Osteocyte (in vitro differentiated cells): ENCODE results near the gene HRC. TPM values are rescaled to one million over a fixed set of nuclear protein-coding genes. Genes with fewer than 3 reads are reported as not detected.
"Not testable (repeated sequence)": the region's sequence is repeated elsewhere in the genome, so short reads cannot be mapped to it uniquely, and the experiment has no call there.

Experiments used
- DNase-seq: peaks from one replicate; pipeline ENCODE4 v3.0.0; 2021; ENCODE audit warnings: mixed read lengths; ENCODE audit not compliant: unreplicated experiment; ENCODE audit errors: extremely low spot score
- H3K27ac Mint-ChIP-seq: one replicate; pipeline ENCODE4 v1.8.0; 2021; ENCODE audit warnings: mild to moderate bottlenecking, mixed read lengths; ENCODE audit not compliant: unreplicated experiment
- H3K27me3 Mint-ChIP-seq: one replicate; pipeline ENCODE4 v1.8.0; 2021; ENCODE audit warnings: mixed read lengths; ENCODE audit not compliant: unreplicated experiment
- H3K36me3 Mint-ChIP-seq: one replicate; pipeline ENCODE4 v1.8.0; 2021; ENCODE audit warnings: mixed read lengths; ENCODE audit not compliant: unreplicated experiment
- H3K4me1 Mint-ChIP-seq: one replicate; pipeline ENCODE4 v1.8.0; 2021; ENCODE audit warnings: mixed read lengths; ENCODE audit not compliant: unreplicated experiment
- H3K4me3 Mint-ChIP-seq: one replicate; pipeline ENCODE4 v1.8.0; 2021; ENCODE audit warnings: mild to moderate bottlenecking, moderate library complexity, mixed read lengths; ENCODE audit not compliant: unreplicated experiment
- H3K9me3 Mint-ChIP-seq: one replicate; pipeline ENCODE4 v1.8.0; 2021; ENCODE audit warnings: mixed read lengths; ENCODE audit not compliant: unreplicated experiment
- CTCF ChIP-seq: fragments of 200-600 bp; sonication (generic); IDR thresholded peaks from 2 replicates; pipeline ENCODE4 v1.5.0; 2021; ENCODE audit warnings: antibody characterized with exemption, mild to moderate bottlenecking, moderate library complexity
- total RNA-seq: library from RNA; stranded (reverse); gene quantifications from 2 replicates; pipeline ENCODE4 v1.2.1, GENCODE V29; 2021

Gene HRC
- total RNA-seq, 1 donor from 2014 or later, result not detected

- no peak overlapping the region for H3K27ac Mint-ChIP-seq
- no peaks in the 10 kb centered on the region for H3K4me1 Mint-ChIP-seq
- no peaks in the 10 kb centered on the region for H3K27me3 Mint-ChIP-seq
- DNase-seq, result no peak
- peaks cover 4% of the 10 kb centered on the region for H3K9me3 Mint-ChIP-seq
- H3K36me3 Mint-ChIP-seq, result peaks cover 36% of the 10 kb centered on the region
- no peak for TF ChIP-seq CTCF
- H3K4me3 Mint-ChIP-seq, result no peak overlapping the region
Observed at GRCh38 chr19:49182848-49183375, 27.7 kb upstream of the HRC start.

DNA sequence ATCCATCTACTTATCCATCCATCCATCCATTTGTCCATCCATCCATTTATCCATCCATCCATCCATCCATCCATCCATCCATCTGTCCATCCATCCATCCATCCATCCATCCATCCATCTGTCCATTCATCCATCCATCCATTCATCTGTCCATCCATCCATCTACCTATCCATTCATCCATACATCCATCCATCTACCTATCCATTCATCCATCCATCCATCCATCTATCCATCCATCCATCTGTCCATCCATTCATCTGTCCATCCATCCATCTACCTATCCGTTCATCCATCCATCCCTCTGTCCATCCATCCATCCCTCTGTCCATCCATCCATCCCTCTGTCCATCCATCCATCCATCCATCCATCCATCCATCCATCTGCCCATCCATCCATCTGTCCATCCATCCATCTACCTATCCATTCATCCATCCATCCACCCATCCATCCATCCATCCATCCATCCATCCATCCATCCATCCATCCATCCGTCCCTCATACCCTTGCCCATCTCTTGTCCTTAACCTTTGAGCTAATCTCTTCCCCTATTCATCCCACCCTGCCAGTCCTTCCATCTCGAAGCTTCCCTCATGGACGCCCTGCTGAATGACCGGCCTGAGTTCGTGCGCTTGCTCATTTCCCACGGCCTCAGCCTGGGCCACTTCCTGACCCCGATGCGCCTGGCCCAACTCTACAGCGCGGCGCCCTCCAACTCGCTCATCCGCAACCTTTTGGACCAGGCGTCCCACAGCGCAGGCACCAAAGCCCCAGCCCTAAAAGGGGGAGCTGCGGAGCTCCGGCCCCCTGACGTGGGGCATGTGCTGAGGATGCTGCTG, 27.0 kb upstream of the HRC start:
- not testable (repeated sequence) for H3K9me3 Mint-ChIP-seq, H3K4me1 Mint-ChIP-seq, DNase-seq, H3K27ac Mint-ChIP-seq, H3K4me3 Mint-ChIP-seq, H3K27me3 Mint-ChIP-seq
- H3K36me3 Mint-ChIP-seq, result peaks cover 33% of the 10 kb centered on the region

DNA sequence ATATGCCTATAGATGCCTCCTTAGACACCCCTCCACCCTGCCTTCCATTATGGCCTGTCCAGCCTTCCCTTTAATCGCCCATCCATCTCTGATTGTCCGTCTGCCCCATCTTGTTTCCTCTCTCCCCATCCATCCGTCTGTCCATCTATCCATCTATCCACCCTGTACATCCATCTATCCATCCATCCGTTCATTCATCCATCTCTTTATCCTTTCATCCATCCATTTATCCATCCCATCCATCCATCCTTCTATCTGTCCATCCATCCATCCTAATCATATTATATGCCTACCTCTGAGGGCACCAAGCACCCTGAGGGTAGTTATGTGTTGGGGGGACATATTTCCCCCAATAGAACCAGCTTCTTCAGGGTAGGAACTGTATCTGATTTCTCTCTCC, 25.5 kb upstream of the HRC start:
- Mint-ChIP-seq H3K27ac (no peak overlapping the region), H3K4me1 (peaks cover 4% of the 10 kb centered on the region), H3K4me3 (no peak overlapping the region), H3K9me3 (peaks cover 4% of the 10 kb centered on the region), H3K27me3 (no peaks in the 10 kb centered on the region), H3K36me3 (peaks cover 30% of the 10 kb centered on the region)
- no peak for DNase-seq
- no peak for TF ChIP-seq CTCF

- Mint-ChIP-seq H3K27me3 (no peaks in the 10 kb centered on the region), H3K27ac (no peak overlapping the region), H3K4me3 (no peak overlapping the region), H3K36me3 (peaks cover 13% of the 10 kb centered on the region), H3K9me3 (no peaks in the 10 kb centered on the region), H3K4me1 (peaks cover 4% of the 10 kb centered on the region)
- TF ChIP-seq CTCF, result no peak
- no peak for DNase-seq
Observed at GRCh38 chr19:49173198-49173597, 18.0 kb upstream of the HRC start.

DNA sequence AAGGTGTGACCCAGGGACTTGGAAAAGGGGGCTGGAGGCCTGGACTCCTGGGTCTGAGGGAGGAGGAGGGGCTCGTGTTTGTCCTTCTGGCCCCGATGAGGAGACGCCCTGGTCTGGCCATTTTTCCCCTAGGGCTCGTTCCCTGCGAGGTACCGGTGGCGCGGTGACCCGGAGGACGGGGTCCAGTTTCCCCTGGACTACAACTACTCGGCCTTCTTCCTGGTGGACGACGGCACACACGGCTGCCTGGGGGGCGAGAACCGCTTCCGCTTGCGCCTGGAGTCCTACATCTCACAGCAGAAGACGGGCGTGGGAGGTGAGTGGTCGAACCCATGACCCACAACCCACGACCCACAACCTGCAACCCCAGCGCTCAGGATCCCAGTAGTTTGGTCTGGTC, 13.2 kb upstream of the HRC start:
- Mint-ChIP-seq H3K36me3 (peaks cover 13% of the 10 kb centered on the region), H3K9me3 (no peaks in the 10 kb centered on the region), H3K27ac (no peak overlapping the region), H3K4me3 (no peak overlapping the region), H3K27me3 (no peaks in the 10 kb centered on the region), H3K4me1 (no peaks in the 10 kb centered on the region)
- DNase-seq, result no peak
- TF ChIP-seq CTCF, result no peak
